Neural crest cell (in vitro differentiated cells): Measurements from ENCODE around the gene DNAH2. TPM values are rescaled to one million over a fixed set of nuclear protein-coding genes. Genes with fewer than 3 reads are reported as not detected.
A peak's percentile ranks its signal among the peaks of the same experiment; 100 is the strongest.

Experiments used
- DNase-seq: peaks from one replicate; pipeline ENCODE4 v3.0.0; 2021; ENCODE audit warnings: low read depth, mixed read lengths, low spot score
- H3K27ac Mint-ChIP-seq: one replicate; pipeline ENCODE4 v1.8.0; 2021; ENCODE audit warnings: mild to moderate bottlenecking, mixed read lengths; ENCODE audit not compliant: unreplicated experiment
- H3K27me3 Mint-ChIP-seq: 2 replicates; pipeline ENCODE4 v1.8.0; 2021; ENCODE audit warnings: low read depth, mild to moderate bottlenecking, mixed read lengths
- H3K36me3 Mint-ChIP-seq: 2 replicates; pipeline ENCODE4 v1.8.0; 2021; ENCODE audit warnings: low read depth, mild to moderate bottlenecking, mixed read lengths
- H3K4me1 Mint-ChIP-seq: 2 replicates; pipeline ENCODE4 v1.8.0; 2021; ENCODE audit warnings: mixed read lengths
- H3K4me3 Mint-ChIP-seq: one replicate; pipeline ENCODE4 v1.8.0; 2021; ENCODE audit warnings: mild to moderate bottlenecking, mixed read lengths
- H3K9me3 Mint-ChIP-seq: 2 replicates; pipeline ENCODE4 v1.8.0; 2021; ENCODE audit warnings: mixed read lengths
- long read RNA-seq: library from polyadenylated mRNA; unstranded; transcript quantifications from one replicate; pipeline ENCODE4 v2.0.0, GENCODE V29; 2020
- total RNA-seq: library from RNA; stranded (reverse); gene quantifications from 2 replicates; pipeline ENCODE4 v1.2.1, GENCODE V29; 2021
- TF ChIP-seq, protein P1 (sequence below): fragments of 200-600 bp; sonication (generic); conservative IDR thresholded peaks from 2 replicates; pipeline ENCODE4 v1.5.0; 2021; ENCODE audit warnings: antibody characterized with exemption, mild to moderate bottlenecking

DNAH2 gene, protein sequence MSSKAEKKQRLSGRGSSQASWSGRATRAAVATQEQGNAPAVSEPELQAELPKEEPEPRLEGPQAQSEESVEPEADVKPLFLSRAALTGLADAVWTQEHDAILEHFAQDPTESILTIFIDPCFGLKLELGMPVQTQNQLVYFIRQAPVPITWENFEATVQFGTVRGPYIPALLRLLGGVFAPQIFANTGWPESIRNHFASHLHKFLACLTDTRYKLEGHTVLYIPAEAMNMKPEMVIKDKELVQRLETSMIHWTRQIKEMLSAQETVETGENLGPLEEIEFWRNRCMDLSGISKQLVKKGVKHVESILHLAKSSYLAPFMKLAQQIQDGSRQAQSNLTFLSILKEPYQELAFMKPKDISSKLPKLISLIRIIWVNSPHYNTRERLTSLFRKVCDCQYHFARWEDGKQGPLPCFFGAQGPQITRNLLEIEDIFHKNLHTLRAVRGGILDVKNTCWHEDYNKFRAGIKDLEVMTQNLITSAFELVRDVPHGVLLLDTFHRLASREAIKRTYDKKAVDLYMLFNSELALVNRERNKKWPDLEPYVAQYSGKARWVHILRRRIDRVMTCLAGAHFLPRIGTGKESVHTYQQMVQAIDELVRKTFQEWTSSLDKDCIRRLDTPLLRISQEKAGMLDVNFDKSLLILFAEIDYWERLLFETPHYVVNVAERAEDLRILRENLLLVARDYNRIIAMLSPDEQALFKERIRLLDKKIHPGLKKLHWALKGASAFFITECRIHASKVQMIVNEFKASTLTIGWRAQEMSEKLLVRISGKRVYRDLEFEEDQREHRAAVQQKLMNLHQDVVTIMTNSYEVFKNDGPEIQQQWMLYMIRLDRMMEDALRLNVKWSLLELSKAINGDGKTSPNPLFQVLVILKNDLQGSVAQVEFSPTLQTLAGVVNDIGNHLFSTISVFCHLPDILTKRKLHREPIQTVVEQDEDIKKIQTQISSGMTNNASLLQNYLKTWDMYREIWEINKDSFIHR (N-terminal part only)
- total RNA-seq, result 0.16 and 0.27 TPM in 2 replicates
- long read RNA-seq, result 0 reads

DNA sequence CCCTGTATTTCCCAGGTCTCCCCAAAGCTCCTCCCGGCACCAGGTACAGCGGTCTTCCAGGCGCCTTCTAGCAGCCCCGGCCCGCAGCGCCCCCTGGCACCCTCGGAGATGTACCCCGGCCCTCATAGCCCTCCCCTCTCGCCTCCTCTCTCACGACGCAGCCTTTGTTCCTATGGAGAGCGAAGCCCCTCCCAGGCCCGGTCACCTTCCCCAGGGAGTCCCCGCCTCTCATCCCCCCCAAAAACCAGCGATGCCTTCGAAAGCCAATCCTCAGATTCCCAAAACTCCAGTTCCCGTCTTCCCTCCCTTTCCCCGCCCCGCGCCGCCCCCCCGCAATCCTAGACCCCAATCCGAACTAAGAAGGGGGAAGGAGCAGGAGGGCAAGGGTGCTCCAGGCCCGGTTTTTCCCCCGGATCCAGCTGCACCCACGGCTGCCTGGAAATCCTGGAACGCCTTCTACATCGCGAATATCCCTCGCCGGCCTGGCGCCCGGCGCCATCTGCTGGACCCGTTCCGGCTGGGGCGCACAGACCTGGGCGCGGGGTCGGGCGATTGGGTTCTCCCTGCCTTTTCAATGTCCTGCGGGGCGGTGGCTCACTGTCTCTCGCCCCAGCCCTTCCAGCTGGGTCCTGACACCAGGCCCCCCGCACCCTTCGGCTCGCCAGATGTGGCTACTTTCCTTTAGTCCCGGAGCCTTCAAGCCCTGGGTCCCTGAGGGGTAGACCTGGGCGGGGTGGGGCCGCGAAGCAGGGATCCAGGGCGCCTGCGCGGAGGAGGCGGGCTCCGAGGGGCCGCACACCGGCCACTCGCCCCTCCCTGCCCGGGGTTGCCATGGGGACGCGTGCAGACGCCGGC is at the start of gene DNAH2:
Gene DNAH2, plus strand, starts transcription at position 844 of the 855 bp plus-strand sequence. CDS start 1,991 bp downstream, outside the sequence.
- H3K4me3 Mint-ChIP-seq, result peak within 1 kb of the TSS; percentile 91
- TF ChIP-seq, protein P1, sequence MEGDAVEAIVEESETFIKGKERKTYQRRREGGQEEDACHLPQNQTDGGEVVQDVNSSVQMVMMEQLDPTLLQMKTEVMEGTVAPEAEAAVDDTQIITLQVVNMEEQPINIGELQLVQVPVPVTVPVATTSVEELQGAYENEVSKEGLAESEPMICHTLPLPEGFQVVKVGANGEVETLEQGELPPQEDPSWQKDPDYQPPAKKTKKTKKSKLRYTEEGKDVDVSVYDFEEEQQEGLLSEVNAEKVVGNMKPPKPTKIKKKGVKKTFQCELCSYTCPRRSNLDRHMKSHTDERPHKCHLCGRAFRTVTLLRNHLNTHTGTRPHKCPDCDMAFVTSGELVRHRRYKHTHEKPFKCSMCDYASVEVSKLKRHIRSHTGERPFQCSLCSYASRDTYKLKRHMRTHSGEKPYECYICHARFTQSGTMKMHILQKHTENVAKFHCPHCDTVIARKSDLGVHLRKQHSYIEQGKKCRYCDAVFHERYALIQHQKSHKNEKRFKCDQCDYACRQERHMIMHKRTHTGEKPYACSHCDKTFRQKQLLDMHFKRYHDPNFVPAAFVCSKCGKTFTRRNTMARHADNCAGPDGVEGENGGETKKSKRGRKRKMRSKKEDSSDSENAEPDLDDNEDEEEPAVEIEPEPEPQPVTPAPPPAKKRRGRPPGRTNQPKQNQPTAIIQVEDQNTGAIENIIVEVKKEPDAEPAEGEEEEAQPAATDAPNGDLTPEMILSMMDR, result peak; percentile 42
- H3K9me3 Mint-ChIP-seq, result no peaks in the 10 kb centered on the region
- H3K36me3 Mint-ChIP-seq, result no peaks in the 10 kb centered on the region
- H3K27me3 Mint-ChIP-seq, result peaks cover 50% of the 10 kb centered on the region
- peak within 1 kb of the TSS; percentile 89 for H3K27ac Mint-ChIP-seq
- H3K4me1 Mint-ChIP-seq, result peaks cover 52% of the 10 kb centered on the region
- DNase-seq, result peak; percentile 87

DNA sequence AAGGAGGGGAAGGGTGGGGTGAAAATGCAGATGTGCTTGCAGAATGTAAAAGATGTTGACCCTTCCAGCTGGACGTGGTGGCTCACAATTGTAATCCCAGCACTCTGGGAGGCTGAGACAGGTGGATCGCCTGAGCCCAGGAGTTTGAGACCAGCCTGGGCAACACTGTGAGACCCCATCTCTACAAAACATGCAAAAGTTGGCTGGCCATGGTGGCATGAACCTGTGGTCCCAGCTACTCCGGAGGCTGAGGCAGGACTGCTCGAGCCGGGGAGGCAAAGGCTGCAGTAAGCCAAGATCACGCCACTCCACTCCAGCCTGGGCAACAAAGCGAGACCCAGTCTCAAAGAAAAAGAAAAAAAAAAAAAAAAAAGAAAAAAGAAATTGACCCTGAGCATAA is 49.1 kb upstream of the DNAH2 start:
- H3K27ac Mint-ChIP-seq, result no peak overlapping the region
- H3K4me1 Mint-ChIP-seq, result no peaks in the 10 kb centered on the region
- TF ChIP-seq, protein P1, result no peak
- peaks cover 2% of the 10 kb centered on the region for H3K9me3 Mint-ChIP-seq
- DNase-seq, result no peak
- H3K27me3 Mint-ChIP-seq, result no peaks in the 10 kb centered on the region
- peaks cover 18% of the 10 kb centered on the region for H3K36me3 Mint-ChIP-seq
- H3K4me3 Mint-ChIP-seq, result no peak overlapping the region

DNA sequence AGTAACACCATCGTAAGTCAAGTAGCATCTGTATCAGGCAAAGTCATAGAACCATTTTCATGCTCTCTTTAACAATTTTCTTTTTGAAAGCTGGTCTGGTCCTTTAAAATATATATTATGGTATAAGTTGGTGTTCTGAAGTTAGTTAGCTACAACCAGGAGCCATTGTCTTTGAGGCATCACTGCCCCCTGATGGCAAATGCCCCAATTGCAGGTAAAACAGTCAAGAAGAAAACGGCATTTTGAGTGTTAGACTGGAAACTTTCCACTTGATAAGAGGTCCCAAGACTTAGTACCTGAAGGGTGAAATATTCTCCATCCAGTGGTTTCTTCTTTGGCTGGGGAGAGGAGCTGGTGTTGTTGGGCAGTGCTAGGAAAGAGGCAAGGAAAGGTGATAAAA is 44.3 kb upstream of the DNAH2 start:
- Mint-ChIP-seq H3K4me3 (no peak overlapping the region), H3K27ac (no peak overlapping the region), H3K9me3 (peaks cover 2% of the 10 kb centered on the region), H3K36me3 (peaks cover 35% of the 10 kb centered on the region), H3K27me3 (no peaks in the 10 kb centered on the region), H3K4me1 (peaks cover 15% of the 10 kb centered on the region)
- TF ChIP-seq, protein P1, result peak; percentile 64
- DNase-seq, result peak; percentile 45

DNA sequence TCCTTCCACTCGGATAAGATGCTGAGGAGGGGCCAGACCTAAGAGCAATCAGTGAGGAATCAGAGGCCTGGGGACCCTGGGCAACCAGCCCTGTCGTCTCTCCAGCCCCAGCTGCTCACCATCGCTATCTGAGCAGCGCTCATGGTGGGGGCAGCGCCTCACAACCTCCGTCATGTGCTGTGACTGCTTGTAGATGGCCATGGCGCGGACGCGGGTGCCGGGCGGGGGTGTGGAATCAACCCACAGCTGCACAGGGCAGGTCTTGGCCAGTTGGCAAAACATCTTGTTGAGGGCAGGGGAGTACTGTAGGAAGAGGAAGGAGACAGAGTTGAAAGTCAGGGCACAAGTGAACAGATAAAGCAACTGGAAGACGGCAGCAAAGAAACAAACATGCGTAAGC is 42.6 kb upstream of the DNAH2 start:
- TF ChIP-seq, protein P1, result no peak
- Mint-ChIP-seq H3K27ac (no peak overlapping the region), H3K4me3 (no peak overlapping the region), H3K27me3 (no peaks in the 10 kb centered on the region), H3K9me3 (peaks cover 2% of the 10 kb centered on the region), H3K4me1 (peaks cover 15% of the 10 kb centered on the region), H3K36me3 (peaks cover 35% of the 10 kb centered on the region)
- no peak for DNase-seq

DNA sequence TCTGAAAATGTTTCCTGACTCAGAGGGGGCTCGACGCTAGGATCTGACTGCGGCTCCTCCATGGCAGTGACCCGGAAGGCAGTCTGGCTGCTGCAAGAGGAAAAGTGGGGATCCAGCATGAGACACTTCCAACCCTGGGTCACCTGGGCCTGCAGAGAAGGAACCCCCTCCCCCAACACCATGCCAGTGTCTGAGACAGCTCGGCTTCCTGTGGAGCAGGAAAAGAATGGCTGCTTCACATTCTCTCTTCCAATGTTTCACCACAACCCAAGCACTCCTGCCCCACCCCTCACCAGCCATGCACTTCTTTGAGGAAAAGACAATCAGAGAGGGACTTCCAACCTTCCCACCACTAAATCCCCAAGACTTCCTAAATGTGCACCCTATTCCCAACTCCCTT is 41.0 kb upstream of the DNAH2 start:
- H3K27ac Mint-ChIP-seq, result no peak overlapping the region

More for the DNA sequence above, 41.0 kb upstream of the DNAH2 start:
- TF ChIP-seq, protein P1, result no peak
- Mint-ChIP-seq H3K36me3 (peaks cover 32% of the 10 kb centered on the region), H3K4me3 (no peak overlapping the region), H3K9me3 (peaks cover 2% of the 10 kb centered on the region), H3K4me1 (peaks cover 15% of the 10 kb centered on the region), H3K27me3 (no peaks in the 10 kb centered on the region)
- DNase-seq, result no peak
